NB4 (cell line): ENCODE results near the gene IYD.

Experiments
- DNase-seq: peaks from one replicate; pipeline ENCODE4 v3.0.0; 2010; ENCODE audit warnings: low read depth
- H3K4me3 ChIP-seq: one replicate; pipeline ENCODE4 v1.5.1; 2011; ENCODE audit warnings: mild to moderate bottlenecking, low read depth, low read length, moderate library complexity
- MYC ChIP-seq: IDR thresholded peaks from 2 replicates; pipeline ENCODE4 v1.6.1; 2011; ENCODE audit warnings: low read depth, low read length
- POLR2A ChIP-seq: IDR thresholded peaks from 2 replicates; pipeline ENCODE4 v1.6.1; 2011; ENCODE audit warnings: mild to moderate bottlenecking; ENCODE audit not compliant: insufficient read length; ENCODE audit errors: extremely low read depth
- TF ChIP-seq, protein P1 (sequence below): IDR thresholded peaks from one replicate; pipeline ENCODE4 v1.5.1; 2012; ENCODE audit warnings: low read depth, low read length
- TF ChIP-seq, protein P2 (sequence below): IDR thresholded peaks from 2 replicates; pipeline ENCODE4 v1.6.1; 2011; ENCODE audit warnings: low read depth, low read length

Gene IYD

DNA sequence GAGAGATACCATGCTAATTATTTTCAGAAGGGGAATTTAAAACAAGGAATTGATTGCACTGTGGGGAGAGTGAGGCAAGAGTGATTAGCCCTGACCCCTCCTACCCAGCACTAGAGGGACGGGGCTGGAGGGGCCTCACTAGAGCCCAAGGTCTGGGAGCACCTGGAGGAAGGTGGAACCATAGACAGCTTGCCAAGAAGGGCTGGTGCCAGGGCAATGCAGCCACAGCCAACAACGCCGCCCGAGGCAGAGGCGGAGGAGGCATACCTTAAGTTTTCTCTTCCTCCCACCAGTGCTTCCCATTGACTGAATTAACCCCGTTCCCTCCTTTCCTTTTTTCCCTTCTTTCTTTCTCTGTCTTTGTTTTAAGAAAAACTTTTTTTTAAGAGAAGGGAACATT is 40.0 kb downstream of the IYD start:
- no peak for DNase-seq
- H3K4me3 ChIP-seq, result no peak overlapping the region
- TF ChIP-seq MYC (no peak), POLR2A (no peak)
- TF ChIP-seq, protein P1, sequence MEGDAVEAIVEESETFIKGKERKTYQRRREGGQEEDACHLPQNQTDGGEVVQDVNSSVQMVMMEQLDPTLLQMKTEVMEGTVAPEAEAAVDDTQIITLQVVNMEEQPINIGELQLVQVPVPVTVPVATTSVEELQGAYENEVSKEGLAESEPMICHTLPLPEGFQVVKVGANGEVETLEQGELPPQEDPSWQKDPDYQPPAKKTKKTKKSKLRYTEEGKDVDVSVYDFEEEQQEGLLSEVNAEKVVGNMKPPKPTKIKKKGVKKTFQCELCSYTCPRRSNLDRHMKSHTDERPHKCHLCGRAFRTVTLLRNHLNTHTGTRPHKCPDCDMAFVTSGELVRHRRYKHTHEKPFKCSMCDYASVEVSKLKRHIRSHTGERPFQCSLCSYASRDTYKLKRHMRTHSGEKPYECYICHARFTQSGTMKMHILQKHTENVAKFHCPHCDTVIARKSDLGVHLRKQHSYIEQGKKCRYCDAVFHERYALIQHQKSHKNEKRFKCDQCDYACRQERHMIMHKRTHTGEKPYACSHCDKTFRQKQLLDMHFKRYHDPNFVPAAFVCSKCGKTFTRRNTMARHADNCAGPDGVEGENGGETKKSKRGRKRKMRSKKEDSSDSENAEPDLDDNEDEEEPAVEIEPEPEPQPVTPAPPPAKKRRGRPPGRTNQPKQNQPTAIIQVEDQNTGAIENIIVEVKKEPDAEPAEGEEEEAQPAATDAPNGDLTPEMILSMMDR, result no peak
- TF ChIP-seq, protein P2, sequence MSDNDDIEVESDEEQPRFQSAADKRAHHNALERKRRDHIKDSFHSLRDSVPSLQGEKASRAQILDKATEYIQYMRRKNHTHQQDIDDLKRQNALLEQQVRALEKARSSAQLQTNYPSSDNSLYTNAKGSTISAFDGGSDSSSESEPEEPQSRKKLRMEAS, result no peak

DNA sequence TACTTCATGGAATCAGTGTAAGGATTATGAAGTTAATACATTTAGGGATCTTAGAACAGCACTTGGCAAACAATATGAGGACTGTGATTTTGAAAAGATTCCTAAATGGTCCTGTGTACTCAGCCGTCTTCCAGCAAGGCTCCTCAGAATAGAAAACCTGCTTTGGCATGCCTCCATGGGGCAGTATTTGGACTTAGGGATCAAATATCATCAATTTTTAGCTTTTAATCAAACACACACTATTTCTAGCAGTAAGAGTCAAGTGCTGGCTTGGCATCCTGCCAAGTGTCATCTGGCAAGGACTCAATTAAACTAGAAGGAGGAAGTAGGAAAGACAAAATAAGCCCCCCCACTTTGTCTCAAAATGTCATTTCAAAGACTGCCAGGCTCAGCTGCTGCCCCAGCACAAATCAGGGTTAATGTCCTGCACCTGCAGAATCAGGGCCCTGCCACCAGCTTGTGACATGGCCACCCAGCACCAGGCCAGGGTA is 40.8 kb downstream of the IYD start:
- DNase-seq, result peak; percentile 32
- H3K4me3 ChIP-seq, result no peak overlapping the region
- TF ChIP-seq, protein P2, result no peak
- TF ChIP-seq, protein P1, result no peak
- TF ChIP-seq POLR2A (no peak), MYC (no peak)

DNA sequence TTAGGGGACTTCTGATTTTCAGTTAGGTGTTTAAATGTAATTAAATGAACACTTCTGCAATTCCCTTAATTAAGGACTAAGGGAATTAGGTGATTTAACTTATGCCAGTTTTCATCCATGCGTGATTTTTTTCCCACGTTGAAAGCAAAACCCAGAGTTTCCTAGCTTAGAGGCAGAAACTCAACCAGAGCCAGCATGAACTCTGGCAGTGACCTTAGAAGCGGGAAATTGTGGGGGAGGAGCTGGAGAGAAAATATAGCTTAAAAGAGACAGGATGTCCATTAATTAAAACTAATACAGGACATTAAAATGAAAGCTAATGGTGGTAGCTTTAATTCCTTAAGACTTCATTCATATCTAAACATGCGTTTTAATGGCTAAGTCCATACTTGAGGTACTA is 41.6 kb downstream of the IYD start:
- no peak overlapping the region for H3K4me3 ChIP-seq
- no peak for DNase-seq
- TF ChIP-seq MYC, result no peak
- no peak for TF ChIP-seq POLR2A
- TF ChIP-seq, protein P1, result no peak
- TF ChIP-seq, protein P2, result no peak

DNA sequence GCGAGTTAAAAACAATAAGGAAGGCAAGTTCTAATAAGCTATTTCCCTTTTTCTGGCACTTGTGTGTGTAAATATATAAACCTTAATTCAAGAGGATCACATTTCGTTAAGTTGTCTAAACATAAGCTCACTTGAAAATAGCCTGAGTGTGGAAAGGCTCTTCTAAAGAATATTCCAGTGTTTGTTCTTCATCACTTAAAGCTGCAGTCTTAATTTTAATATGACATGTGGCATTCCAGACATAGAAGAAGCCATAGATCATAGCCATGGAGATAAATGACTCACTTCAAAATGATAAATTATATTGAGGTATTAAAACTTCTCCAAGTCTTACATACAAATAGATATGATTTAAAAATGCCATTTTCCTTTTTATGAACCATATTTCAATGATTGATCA is 42.1 kb downstream of the IYD start:
- DNase-seq, result no peak
- TF ChIP-seq MYC, result no peak
- TF ChIP-seq, protein P1, result no peak
- no peak for TF ChIP-seq POLR2A
- TF ChIP-seq, protein P2, result no peak
- H3K4me3 ChIP-seq, result no peak overlapping the region

DNA sequence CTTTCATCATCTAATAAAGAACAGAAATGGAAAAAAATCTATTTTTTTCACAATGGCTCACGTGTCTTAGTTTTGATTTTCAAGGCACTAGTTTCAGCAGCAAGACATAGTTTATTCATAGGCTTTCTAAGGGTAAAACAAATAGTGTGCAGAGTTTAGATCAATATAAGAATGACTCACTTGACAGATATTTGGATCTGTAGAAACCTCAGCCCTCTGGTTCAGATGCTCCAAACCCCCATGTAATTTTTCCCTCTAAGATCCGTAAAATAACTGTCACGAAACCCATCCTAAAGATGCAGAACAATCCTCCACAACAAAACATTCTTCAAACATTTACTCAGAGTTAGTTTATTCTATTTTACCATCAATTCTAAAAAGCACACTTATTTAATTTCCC is 43.4 kb downstream of the IYD start:
- TF ChIP-seq MYC (no peak), POLR2A (no peak)
- TF ChIP-seq, protein P2, result no peak
- TF ChIP-seq, protein P1, result no peak
- no peak overlapping the region for H3K4me3 ChIP-seq
- DNase-seq, result no peak

DNA sequence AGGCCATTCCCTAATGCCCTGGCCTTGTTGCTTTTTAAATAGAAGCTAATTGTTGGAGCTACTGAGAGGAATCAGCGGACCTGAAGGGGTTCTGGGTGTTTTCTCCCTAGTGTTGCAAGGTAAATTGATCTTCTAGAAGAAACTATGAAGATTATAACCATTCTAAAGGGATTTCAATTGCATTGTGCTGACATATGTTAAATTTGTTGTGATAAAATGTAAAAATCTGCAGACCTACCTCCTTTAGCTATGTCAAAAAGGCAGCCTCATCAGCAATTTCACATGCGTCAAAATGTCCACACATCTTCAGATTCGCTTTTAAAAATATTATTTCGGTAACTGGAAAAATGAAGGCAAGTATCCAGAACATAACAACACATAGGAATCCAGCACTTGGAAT is 44.4 kb downstream of the IYD start:
- TF ChIP-seq MYC, result no peak
- TF ChIP-seq, protein P1, result no peak
- TF ChIP-seq, protein P2, result no peak
- TF ChIP-seq POLR2A, result no peak
- H3K4me3 ChIP-seq, result no peak overlapping the region
- no peak for DNase-seq
